ENCODE data around the gene EPHB2.

- TF ChIP-seq TCF12 (IDR thresholded peaks at IDR 0.05; ENCODE audit: low read depth) (no peak), REST (IDR thresholded peaks at IDR 0.05; ENCODE audit: low read depth) (no peak), ZBTB7A (IDR thresholded peaks at IDR 0.05; ENCODE audit: low read depth) (no peak), EP300 (IDR thresholded peaks at IDR 0.05; ENCODE audit: borderline replicate concordance) (no peak), MAX (IDR thresholded peaks at IDR 0.05) (no peak), FOXM1 (IDR thresholded peaks at IDR 0.05; ENCODE audit: borderline replicate concordance, low read depth) (no peak), TAF1 (IDR thresholded peaks at IDR 0.05; ENCODE audit: low read depth) (no peak), CEBPB (IDR thresholded peaks at IDR 0.05) (no peak)
Observed at GRCh38 chr1:22854688-22855565, 144.3 kb downstream of the EPHB2 start.

All from Ishikawa (cell line).